Measurements from ENCODE around the gene LRRC17. TPM values are rescaled to one million over a fixed set of nuclear protein-coding genes. Genes with fewer than 3 reads are reported as not detected.

Gene LRRC17
- total and polyA plus RNA-seq, 2 donors (not counting 1 experiment from before 2014, with no cell fraction given) = 0.86 to 1.4 TPM

DNA sequence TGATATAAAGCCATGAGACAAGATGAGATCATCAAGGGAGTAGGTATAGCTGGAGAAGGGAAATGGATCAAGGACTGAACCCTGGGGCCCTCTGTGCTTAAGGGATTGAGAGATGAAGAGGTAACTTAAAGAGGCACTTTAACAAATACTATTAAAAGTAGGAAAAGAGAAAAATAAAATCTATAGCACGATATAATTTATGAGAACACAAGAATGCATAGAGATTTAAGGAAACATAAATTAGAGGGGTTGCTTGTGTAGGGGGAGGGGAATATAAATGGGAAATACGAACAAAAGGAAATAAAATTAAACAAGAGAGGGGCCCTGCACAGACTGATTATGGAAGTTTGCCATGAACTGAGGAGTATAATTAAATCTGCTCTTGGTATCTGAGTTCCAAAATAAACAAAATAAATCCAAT, 15.6 kb upstream of the LRRC17 start:
- CTCF ChIA-PET = no interaction called here
- ATAC-seq (ENCODE audit: low read depth) = no peak
- H3K27ac Mint-ChIP-seq = no peak overlapping the region

More for the DNA sequence above, 15.6 kb upstream of the LRRC17 start:
- no peak for TF ChIP-seq EZH2 (IDR thresholded peaks at IDR 0.05; ENCODE audit: borderline replicate concordance, insufficient read depth, low read depth, low read length, poor library complexity, severe bottlenecking)
- no peak for TF ChIP-seq CTCF (IDR thresholded peaks at IDR 0.05)
- H3K79me2 ChIP-seq (ENCODE audit: control insufficient read depth, insufficient read depth, low read length) = no peaks in the 10 kb centered on the region
- H3K4me2 ChIP-seq (replicated peaks; ENCODE audit: low read depth, low read length, poor library complexity, severe bottlenecking) = no peak overlapping the region
- WGBS (ENCODE audit: insufficient coverage) = no CpG with 5 or more reads among the region's 2 CpGs
- POLR2A ChIA-PET = no interaction called here
- H3K27me3 Mint-ChIP-seq = no peaks in the 10 kb centered on the region
- no peak for DNase-seq
- no peak overlapping the region for H3K4me3 ChIP-seq (ENCODE audit: control extremely low read depth in 1 of 5, extremely low read depth in 1 of 5, insufficient read depth in 1 of 5, low read depth in 2 of 5, low read length in 4 of 5)
- no peaks in the 10 kb centered on the region for H3K9me3 ChIP-seq (ENCODE audit: control extremely low read depth in 1 of 3, control insufficient read depth in 2 of 3, insufficient read depth in 1 of 3, low read length in 2 of 3)
- no peak overlapping the region for H2AFZ ChIP-seq (ENCODE audit: insufficient read depth, low read depth, low read length, poor library complexity, severe bottlenecking)
- no peaks in the 10 kb centered on the region for H3K36me3 ChIP-seq (replicated peaks in 1 of 2; ENCODE audit: control extremely low read depth in 1 of 2, control insufficient read depth in 1 of 2, extremely low read depth in 1 of 2, insufficient read depth in 2 of 2, low read length in 1 of 2)
- H3K9ac ChIP-seq (ENCODE audit: low read length) = no peak overlapping the region
- H3K4me1 ChIP-seq (ENCODE audit: control insufficient read depth in 2 of 2, insufficient read depth in 2 of 2, low read length in 2 of 2) = no peaks in the 10 kb centered on the region
- no peaks in the 10 kb centered on the region for H4K20me1 ChIP-seq (ENCODE audit: control insufficient read depth, insufficient read depth, low read length, poor library complexity, severe bottlenecking)
- no peaks in the 10 kb centered on the region for H3K9me3 Mint-ChIP-seq (ENCODE audit: insufficient read depth)
- no peaks in the 10 kb centered on the region for H3K27me3 ChIP-seq (replicated peaks in 1 of 4; ENCODE audit: control extremely low read depth in 1 of 4, control insufficient read depth in 3 of 4, insufficient read depth in 4 of 4, low read length in 3 of 4)
- H3K27ac ChIP-seq (ENCODE audit: low read length in 2 of 2) = no peak overlapping the region
- H3K4me1 Mint-ChIP-seq = peaks cover 3% of the 10 kb centered on the region
- H3K4me3 Mint-ChIP-seq = no peak overlapping the region
- intact Hi-C loops (cut with micrococcal nuclease) = no loop called here
